Umbilical cord (tissue), 2 donors: ENCODE measurements around the gene CDH13. TPM values are rescaled to one million over a fixed set of nuclear protein-coding genes. Genes with fewer than 3 reads are reported as not detected.
"Not testable (repeated sequence)": the region's sequence is repeated elsewhere in the genome, so short reads cannot be mapped to it uniquely, and the experiment has no call there.

Source experiments
- DNase-seq: peaks from one replicate; pipeline ENCODE4 v3.0.0-alpha.2; 2015; ENCODE audit warnings: low spot score
- total RNA-seq: library from RNA; depleted of rRNA; stranded (reverse); fragments of >200 nt; gene quantifications from one replicate; pipeline ENCODE4 v1.2.3, GENCODE V29; 2014; ENCODE audit warnings: low replicate concordance; ENCODE audit not compliant: insufficient read depth

The CDH13 gene
- total RNA-seq, 1 donor from 2014 or later: 6.7 TPM

DNA sequence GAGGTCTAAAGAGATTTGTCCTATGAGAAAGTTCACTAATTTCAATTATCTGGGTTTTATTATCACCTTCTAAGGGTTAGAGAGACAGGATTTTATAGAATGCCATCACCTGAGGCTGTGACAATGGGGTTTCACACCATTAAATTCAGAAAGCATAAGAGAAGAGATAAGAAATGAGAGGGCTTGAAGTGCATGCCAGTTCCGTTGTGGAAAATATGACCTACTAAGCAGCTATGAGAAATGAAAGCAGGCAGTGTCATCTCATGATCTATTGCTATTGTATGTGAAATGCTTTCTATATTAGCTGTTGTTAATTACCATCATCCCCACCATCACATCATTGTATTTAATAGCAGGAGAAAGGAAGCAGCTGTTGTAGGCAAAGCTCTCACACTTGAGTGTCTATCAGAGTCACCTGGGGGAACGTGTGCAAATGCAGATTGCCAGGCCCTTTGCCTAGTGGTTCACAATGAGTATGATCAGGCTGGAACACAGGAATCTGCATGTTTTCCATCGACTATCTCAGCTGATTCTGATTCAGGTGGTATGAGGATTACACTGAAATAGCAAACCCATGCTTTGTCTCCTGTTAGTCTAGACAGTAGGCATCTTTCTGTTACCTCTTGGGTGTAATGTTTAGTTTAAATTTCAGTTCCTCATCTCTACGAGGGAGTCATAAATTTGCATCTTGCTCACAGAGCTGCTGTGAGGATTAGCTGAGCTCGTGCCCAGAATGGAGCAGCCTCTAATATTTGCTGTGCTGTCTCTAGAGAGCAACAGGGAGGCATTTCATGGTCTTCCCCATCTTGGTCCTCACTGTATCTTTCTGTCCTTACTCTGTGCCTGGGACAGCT lies 256.4 kb downstream of the CDH13 start:
- no peak for DNase-seq

DNA sequence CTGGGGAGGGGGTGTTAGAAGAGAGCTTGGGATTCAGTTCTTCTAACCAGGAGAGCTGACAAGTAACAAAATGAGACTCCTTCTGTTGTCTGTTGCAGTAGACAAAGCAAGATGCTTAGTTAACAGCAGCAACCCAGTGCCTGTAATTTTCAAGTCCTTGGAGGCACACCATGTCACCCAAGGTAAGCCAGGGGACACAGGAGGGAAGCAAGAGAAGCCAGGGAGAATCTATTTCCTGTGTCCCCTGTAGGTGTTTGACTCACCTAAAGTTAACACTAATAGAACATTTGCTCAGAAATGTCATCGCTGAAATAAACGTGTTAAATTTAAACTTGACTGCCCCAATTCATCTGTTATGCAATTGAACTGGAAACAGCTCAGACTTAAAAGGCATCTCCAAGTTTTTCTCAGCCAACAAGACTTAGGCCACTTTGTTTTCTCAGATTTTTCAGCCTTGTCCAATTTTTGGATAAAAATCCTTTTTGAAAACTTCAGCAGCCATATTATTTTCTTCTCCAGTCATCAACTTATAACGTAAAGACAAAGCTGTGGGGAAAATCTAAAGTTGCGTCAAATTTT lies 257.6 kb downstream of the CDH13 start:
- no peak for DNase-seq

DNA sequence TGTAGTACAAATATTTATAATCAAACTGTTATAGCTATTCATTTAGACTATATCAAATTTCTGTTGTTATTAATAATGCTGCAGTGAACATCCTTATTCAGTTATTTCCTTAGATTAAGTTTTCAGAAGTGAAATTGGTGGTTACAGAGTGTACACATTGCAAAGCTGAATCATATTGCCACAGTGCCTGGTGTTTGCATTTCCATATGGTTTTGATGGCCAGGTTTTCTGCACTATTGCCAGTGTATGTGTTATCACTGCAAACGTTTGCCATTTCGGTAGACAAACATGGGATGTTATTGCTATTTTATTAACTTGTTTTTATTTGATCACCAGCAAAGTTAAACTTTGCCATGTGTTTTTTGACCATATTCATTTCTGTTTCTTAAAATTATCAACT lies 259.4 kb downstream of the CDH13 start:
- DNase-seq: no peak

DNA sequence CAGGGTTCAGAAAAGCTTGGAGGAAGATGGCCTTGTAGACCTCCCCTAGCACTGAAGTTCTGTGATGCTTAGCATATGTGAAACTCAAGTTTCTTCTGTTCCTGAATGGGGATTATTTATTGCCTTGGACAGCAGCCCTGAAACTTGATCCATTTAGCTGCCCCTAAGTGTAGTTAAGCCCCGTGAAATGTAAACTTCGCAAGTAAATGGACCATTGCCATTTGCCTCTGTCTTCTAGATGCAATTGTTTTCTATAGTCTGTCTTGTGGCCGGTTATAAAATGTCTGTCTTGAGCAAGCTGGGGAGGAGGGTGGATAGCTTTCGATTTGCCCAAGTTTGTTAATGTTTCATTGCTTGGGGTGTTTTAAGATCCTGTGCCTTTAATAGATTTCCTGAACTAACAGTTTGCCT lies 261.8 kb downstream of the CDH13 start:
- DNase-seq: peak; percentile 31

DNA sequence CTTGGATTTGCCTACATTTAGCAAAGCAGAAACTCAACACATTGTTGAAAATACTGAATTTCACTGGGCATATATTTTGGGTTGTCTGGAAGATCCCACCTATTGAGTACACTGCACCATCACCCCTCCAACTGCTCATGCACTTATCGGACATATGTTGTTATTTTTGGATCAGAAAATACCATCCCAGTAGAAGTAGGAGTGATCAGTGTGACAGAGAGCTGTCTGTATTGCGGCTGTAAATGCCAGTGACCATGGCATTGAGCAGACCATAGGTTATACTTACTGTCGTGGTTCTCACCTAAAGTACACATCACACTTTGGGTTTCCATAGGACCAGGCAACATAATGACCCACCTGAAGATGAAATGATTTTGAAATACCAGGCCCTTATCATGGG lies 264.7 kb downstream of the CDH13 start:
- DNase-seq: no peak

DNA sequence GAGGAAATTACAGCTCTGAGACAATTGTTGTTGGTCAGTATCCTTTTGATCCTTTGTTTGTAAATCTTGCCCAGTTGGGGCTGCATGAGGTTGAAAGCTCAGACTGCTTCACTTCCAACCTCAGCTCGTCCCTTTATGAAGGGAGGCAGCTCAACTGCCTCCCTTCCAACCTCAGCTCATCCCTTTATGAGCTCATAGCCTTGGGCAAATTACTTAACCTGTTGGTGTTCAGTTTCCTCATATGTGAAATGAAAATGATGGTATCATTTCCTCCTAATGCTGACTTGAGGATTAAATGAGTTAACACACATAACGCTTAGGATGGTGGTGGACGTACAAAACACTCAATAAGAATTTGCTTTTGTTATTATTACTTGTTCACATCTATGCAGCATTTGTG lies 265.1 kb downstream of the CDH13 start:
- no peak for DNase-seq

DNA sequence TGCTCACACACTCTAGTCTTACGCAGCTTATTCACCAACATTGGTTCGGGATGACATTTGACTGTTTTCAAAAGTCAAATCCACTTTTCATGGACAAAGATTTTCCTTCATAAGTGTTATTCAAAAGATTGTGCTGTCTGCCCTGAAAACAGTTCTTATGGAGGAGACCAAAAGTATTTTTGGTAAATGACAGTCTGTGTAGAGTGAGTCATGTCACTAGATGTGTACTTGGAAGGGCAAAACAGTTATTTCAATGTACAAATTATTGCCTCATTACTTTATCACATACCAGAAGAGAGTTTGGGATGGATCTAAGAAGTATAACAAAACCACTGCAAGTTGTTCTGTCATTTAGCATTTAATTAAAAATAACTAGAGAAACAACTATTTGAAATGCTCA lies 265.6 kb downstream of the CDH13 start:
- DNase-seq: no peak

DNA sequence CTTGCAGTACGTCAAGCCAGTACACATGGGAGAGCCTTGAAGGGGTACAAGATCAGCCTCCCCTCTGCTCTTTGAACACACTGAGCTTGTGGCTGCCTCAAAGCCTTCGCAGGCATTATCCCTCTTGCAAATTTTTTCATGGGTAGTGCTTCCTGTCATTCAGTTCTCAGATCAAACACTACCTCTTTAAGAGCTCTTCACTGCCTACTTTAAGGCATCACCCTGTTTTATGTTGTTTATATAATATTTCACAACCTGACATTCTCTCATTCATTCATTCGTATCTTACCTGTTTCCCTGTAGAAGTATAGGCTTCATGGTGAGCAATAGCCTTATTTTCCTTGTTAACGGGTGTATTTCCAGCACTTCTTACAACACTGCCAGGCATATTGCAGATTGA lies 269.1 kb downstream of the CDH13 start:
- no peak for DNase-seq

DNA sequence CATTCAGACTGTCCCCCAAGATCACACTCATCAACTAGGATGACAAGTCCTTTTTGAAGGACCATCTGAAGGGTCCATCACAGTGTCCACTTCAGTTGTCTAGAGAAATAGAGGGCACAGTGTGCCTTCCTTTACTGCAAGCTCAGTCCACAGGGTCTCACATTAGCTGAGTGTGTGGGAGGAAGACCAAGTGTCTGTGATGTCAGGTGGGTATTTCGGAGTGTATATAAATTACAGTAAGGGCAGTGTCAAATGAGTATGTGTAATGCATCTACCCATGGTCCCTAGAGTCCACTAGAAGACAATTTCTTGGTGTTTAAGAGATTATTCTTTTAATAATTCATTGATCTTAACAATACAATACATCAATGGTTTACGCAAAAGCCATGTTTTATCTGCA lies 272.2 kb downstream of the CDH13 start:
- no peak for DNase-seq

DNA sequence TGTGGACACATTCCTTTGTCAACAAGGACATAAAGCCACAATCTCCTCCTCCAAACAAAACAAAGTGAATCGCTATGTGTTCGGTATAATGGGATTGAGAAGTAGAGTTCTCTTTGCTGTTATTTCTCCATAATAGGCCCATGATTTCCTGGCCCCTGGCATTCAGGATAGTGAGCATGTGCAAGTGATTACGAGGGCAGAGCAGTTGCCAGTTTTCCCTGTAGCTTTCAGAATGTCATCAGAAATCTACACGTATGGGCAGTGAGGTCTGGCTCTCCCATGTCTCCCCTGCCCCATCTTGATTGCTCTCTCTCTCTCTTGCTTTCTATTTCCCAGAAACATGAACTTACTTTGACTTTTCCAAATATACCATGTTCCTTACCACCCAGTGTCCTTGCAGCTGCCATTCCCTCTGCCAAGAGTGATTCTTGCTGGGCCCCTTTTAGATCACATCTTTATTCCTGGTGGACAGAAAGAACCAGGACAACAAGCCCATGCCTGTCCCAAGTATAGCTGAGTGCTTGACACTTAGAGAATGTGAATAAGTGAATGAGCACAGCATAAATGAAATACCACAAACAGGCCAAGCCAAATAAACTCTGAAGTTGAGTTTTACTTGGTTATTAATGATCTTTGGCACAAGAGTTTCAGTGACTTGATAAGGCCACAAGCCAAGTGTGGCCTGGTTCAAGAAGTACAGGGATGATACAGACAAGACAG lies 273.1 kb downstream of the CDH13 start:
- no peak for DNase-seq

DNA sequence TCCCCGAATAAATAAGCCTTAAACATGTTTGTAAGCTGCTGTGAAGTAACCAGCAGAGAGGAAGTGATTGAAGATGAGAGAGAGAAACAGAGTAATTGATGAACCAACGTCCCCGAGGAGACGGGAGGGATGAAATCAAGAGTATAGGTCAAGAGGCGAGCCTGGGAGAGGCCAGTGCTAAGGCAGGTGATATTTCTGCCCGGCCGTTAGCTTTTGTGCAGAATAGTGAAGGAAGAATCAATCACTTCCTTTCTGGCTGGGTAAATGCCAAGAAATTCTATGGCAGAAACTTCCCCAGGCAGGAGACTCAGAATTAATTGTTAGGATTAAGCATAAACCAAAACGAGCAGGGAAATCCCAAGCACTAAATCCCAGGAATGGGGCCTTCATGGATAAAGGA lies 273.8 kb downstream of the CDH13 start:
- no peak for DNase-seq

DNA sequence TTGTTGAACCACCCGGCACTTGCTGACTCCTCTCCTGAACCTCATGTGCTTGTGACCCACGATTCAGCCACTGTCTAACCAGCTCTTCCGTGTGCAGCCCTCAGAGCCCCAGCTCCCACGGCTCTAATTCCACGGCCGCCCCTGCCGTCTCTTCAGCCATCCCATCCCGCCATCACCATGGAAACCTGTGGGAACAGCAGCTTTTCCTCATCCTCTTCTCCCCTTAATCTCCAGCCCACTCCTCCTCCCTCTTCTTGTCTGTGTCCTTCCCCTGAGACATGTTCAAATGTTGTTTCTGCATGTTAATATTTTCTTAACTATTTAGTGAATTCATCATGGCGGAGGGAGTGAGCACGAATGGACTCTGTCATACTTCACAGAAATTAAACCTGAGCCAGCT lies 285.2 kb downstream of the CDH13 start:
- no peak for DNase-seq

DNA sequence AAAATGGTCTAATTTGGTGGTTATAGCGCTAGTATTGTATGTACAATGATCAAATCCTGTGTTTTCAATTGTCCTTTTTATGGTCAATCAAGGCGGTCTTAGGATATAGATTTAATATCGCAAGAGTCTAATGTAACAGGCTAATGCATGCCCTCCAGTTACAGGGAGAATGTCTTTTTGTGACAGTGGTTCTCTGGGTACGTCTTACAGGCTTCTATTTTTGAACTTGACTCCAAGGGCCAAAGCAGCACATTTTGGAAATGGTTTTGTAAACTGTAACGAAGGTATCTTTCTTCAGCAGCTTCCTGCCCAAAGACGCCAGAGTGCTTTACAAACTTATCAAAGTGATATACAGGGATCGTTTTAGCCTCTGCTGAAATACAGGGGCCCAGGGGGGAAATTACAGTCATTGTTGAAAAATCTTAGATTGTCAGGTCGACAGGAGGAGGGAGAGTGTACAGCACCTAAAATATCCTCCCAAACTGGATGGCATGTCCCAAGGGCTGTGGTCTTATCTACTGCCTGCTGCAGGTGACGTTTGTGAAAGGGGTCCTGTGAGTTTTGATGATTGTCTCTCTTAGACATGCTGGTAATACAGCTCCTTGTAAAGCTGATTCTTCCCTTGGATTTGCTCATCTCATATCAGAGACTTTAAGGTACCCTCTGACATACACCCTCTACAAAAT lies 288.5 kb downstream of the CDH13 start:
- DNase-seq: no peak

DNA sequence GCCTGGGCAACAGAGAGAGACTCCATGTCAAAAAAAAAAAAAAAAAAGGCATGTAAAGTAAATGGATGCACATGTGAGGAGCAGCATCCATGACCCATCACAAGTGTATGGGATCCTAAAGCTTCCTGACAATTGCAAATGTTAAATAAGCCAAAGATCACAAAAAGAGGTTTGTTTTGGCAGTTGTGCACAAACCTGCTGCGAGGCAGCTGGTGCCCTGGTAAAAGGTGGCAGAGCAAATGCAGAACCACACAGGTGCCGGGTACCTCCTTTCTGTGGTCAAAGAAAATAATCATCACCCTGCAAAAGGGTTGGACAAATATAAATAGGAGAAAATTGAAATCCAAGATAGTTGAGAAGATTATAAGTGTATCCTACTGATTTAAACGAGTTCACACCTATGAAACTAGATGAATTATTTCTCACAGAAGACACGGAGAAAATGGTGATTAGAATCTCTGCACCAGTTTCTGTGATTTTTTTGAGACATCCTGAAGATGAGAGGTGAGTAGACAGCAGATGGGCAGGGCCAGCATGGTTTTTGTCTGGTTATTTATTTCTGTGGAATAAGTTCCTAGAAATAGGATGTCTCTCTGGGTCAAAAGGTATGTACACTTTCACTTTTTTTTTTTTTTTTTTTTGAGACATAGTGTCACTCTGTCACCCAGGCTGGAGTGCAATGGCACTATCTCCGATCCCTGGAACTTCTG lies 291.3 kb downstream of the CDH13 start:
- no peak for DNase-seq

DNA sequence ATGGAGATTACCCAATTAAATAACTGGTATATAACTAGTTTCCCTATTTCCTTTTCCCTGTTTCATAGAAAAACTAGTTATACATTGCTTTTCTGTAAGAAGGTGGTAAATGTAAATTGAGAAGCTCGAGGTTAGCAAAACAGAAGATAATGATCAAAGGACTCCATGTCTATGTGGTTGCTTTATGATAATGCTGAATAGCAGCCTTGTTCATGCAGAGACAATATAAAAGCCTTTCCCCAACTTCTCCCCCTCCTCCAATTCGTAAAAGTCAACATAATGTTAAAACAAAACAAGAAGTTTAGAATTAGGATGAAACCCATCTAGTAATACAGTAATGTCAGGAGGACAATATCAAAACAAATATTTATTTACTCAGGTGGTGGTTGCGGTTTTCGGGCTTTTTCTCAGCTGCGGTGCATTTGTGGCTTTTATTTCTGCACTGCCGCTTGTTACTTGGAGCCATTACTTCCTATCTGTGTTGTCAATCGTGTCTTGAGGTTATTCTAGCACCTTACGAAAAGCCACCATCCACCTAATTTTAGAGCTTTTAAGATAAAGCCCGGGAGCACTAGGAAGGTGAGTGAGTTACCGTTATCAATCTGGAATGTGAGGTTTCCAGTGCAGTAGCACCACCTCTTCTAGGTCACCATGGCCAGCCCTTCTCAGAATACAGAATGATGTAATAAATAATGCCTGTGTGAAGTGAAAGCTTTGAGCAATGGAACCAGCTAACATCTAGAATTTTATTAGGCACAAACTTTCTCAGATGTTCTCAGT lies 297.5 kb downstream of the CDH13 start:
- no peak for DNase-seq

DNA sequence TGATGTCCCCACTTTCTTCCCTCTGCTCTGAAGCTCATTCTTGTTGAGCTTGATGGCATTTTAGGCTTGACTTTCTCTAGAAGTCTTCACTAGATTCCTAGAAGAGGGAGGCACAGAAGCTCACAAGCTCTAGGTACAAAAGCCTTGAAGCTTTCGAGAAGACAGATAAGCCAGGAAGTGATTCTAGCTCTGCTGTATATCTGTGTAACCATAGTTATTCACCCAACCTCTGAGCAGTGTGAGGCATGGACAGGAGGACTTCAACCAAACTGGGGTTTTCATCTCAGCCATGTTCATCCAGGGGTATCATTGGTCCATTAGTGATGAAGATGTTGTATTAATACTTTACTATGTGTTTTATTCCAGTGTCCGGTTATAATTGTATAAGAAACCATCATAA lies 299.7 kb downstream of the CDH13 start:
- no peak for DNase-seq

DNA sequence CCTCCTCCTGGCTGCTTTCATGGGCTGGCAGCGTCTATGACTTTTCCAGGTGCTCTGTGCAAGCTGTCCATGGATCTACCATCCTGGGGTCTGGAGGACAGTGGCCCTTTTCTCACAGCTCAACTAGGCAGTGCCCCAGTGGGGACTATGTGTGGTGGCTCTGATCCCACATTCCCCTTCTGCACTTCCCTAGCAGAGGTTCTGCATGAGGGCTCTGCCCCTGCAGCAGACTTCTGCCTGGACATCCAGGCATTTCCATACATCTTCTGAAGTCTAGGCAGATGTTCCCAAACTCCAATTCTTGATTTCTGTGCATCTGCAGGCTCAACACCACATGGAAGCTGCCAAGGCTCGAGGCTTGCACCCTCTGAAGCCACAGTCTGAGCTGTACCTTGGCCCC lies 307.2 kb downstream of the CDH13 start:
- DNase-seq: not testable (repeated sequence)

DNA sequence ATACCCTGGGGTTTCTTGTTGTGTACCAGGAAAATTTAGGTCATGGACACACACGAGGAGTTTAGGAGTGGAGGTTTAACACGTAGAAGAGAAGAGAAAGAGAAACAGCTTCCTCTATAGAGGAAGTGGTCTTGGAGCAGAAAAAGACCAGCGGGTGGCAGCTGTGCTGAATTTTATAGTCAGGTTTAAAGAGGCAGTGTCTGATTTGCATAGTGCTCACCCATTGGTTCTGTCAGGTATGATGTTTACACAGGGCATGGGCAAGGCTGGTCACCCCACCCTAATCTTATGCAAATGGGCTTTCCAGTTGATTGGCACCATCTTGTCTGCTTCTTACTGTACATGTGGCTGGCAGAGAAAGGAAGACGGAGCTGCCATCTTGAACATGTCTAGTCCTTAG lies 309.0 kb downstream of the CDH13 start:
- no peak for DNase-seq

DNA sequence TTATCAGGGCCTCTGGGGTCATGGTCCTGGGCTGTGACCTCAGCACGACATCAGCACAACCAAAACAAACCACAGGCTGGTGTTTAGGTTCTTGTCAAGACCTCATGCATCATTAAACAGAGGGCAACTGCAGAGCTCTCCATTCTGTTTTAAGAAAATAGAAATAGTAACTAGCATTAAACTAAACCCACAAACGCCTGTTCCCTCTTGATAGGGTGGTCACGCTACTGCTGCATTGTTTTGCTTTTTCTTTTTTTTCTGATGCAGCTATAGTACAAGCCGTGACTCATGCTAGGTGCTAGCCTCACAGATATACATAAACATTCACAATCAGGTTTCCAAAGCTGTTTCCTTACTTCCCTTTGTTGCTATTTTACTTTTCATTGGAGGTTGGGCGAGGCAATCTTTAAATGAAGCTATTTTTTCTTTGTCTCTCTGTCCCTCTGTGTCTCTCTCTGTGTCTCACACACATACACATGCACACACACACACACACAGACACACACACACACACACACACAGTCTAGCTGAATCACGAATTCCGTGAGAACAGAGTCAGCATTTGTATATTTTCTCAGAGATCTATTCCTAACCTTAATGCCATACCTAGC lies 310.3 kb downstream of the CDH13 start:
- DNase-seq: peak; percentile 9

DNA sequence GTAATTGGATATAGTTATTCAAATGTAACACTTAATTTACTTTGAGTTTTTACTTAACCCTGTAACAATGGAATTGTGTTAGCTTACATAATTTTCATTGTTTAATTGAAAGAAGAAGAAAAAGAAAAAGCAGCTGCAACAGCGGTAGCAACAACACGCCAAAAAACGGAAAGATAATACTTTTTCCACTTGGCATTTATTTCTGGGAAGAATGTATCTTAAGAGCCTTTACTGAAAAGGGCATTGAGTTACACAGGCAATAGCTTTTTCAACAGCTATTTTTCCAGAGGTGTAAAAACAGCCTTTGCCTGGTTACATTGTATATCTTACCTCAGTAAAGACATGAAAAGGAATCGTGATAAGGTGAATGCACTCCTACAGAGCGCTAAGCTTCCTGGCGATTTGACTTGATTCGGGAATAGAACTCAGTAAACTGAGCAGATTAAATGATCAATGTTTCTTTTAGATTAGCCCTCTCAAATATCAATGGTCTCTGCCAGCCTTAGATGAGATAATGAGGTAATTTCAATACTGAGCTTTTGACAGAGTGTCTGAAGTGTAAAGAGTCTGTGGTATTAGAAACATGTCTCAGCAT lies 311.3 kb downstream of the CDH13 start:
- no peak for DNase-seq
